22Rv1 (cell line): ENCODE data around the gene HIVEP3.

Source experiments
- CTCF ChIP-seq: fragments of 450-650 bp; IDR thresholded peaks from 2 replicates; pipeline ENCODE4 v1.5.1; 2017; ENCODE audit warnings: mild to moderate bottlenecking
- ZFX ChIP-seq: fragments of 450-650 bp; IDR thresholded peaks from 2 replicates; pipeline ENCODE4 v1.6.1; 2017; ENCODE audit warnings: antibody characterized with exemption, borderline replicate concordance

DNA sequence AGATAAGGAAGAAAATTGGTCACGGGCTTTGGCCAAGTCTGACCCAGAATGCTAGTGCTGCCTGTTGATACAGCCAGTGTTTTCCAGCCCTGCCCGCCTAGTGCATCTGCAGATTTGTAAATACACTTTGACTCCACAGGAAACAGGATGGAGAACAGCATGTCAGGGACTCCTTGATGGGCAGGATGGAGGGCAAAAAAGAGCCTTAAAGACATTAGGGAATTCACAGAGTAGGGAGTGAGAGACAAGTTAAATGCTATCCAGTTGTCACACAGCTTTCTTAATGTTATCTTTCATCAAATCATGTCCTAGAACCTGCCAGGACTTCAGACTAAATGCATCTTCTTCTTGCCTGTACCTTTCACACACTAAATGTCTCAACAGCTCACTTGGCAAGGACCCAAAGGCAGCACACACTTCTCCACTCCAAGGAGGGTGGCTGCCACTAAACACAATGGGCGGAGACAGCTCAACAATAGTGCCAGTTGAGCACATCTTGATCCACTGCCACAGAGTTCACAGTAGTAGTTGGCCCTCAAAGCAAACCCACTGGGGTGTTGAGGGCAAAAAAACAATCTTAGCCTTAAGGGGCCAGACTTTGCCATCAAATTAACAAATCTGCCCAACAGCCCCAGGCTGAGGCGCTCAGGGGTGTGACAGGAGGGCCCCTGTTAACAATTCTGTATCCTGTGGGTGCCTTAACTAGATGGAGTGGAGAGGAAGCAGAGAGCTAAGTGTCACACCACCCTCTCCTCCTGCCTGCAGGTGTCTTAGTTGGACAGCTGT, 2.7 kb downstream of the HIVEP3 start:
- TF ChIP-seq CTCF (no peak), ZFX (no peak)
